Cardiac muscle cell (in vitro differentiated cells and primary cell): ENCODE results near the gene C3orf20. TPM values are rescaled to one million over a fixed set of nuclear protein-coding genes. Genes with fewer than 3 reads are reported as not detected.
A peak's percentile ranks its signal among the peaks of the same experiment; 100 is the strongest.

Experiments
- DNase-seq, 2 donors: peaks; one replicate each; pipeline versions ENCODE4 v3.0.0 to v3.0.0-alpha.2; 2010 to 2017; ENCODE audit warnings: low read depth in 1 of 2, low spot score in 1 of 2
- H3K27ac ChIP-seq: fragments of 200-600 bp; sonication (generic); 2 replicates; pipeline ENCODE4 v1.5.1; 2016
- H3K27me3 ChIP-seq: fragments of 200-600 bp; sonication (generic); 2 replicates; pipeline ENCODE4 v1.6.0; 2016; ENCODE audit warnings: control low read depth
- H3K36me3 ChIP-seq: fragments of 200-600 bp; sonication (generic); 2 replicates; pipeline ENCODE4 v1.5.1; 2016; ENCODE audit warnings: control low read depth
- H3K4me1 ChIP-seq: fragments of 200-600 bp; sonication (generic); 2 replicates; pipeline ENCODE4 v1.8.1; 2017; ENCODE audit warnings: low read depth, mild to moderate bottlenecking, mixed run types
- H3K4me3 ChIP-seq: fragments of 200-600 bp; sonication (generic); 2 replicates; pipeline ENCODE4 v1.5.1; 2016; ENCODE audit warnings: mild to moderate bottlenecking
- H3K9me3 ChIP-seq: fragments of 200-600 bp; sonication (generic); 2 replicates; pipeline ENCODE4 v1.5.1; 2017; ENCODE audit warnings: low read depth, mild to moderate bottlenecking, control low read depth
- polyA plus RNA-seq: library from polyadenylated mRNA; unstranded; fragments of >200 nt; fragmentation: Nextera tagmentation; extraction: Ambion mirVana; gene quantifications from 2 replicates; pipeline ENCODE4 v1.2.1, GENCODE V29; 2016
- total RNA-seq: library from RNA; depleted of rRNA; stranded (reverse); fragments of >200 nt; gene quantifications from 2 replicates; pipeline ENCODE4 v1.2.3, GENCODE V29; 2016
- TF ChIP-seq, protein P1 (sequence below): IDR thresholded peaks from 2 replicates; pipeline ENCODE4 v1.5.1; 2012; ENCODE audit warnings: low read depth, mild to moderate bottlenecking, low read length

C3orf20 gene
- total and polyA plus RNA-seq, 2 experiments from 2014 or later: 0.21 TPM; not detected in 1

DNA sequence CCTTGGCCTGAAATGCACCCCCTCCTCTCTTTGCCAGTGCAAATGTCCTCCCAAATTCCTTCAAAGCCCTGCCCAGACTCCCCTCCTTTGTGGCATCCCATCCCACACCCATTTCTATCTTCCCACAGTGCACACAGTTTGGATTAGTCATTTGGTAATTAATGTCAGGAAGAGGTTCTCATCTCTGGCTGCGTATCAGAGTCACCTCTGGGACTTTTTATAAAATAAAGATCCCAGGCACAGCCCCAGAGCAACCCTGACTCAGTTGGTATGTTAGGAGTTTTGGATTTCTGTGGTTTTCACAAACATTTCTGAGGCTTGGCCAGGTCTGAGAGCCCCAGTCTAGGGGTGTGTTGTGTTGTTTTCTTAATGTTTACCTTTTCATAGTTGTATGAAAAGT lies 41.6 kb downstream of the C3orf20 start:
- no peak for DNase-seq

DNA sequence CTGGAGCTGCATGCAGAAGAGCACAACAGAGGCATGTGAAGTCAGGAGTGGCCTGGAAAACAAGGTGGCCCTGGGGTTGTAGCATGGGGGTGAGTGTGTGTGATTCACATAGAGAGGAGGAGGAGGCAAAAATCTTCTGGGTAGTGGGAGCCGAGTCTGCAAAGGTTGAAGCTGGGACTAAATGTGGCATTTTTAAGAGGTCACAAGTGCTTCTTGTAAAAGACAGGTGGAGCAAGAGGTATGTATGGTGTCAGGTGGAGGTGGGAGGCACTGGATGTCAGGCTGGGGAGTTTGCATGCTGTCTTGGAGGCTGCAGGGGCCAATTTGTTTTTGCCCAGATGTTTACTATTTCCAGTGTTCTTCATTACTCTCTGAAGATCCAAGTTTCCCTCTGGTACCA lies 42.4 kb downstream of the C3orf20 start:
- no peak for DNase-seq
- TF ChIP-seq, protein P1, sequence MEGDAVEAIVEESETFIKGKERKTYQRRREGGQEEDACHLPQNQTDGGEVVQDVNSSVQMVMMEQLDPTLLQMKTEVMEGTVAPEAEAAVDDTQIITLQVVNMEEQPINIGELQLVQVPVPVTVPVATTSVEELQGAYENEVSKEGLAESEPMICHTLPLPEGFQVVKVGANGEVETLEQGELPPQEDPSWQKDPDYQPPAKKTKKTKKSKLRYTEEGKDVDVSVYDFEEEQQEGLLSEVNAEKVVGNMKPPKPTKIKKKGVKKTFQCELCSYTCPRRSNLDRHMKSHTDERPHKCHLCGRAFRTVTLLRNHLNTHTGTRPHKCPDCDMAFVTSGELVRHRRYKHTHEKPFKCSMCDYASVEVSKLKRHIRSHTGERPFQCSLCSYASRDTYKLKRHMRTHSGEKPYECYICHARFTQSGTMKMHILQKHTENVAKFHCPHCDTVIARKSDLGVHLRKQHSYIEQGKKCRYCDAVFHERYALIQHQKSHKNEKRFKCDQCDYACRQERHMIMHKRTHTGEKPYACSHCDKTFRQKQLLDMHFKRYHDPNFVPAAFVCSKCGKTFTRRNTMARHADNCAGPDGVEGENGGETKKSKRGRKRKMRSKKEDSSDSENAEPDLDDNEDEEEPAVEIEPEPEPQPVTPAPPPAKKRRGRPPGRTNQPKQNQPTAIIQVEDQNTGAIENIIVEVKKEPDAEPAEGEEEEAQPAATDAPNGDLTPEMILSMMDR: no peak
- Histone ChIP-seq H3K27ac (no peak overlapping the region), H3K9me3 (no peaks in the 10 kb centered on the region), H3K36me3 (no peaks in the 10 kb centered on the region), H3K27me3 (no peaks in the 10 kb centered on the region), H3K4me3 (no peak overlapping the region), H3K4me1 (no peaks in the 10 kb centered on the region)

More for the DNA sequence above, 41.6 kb downstream of the C3orf20 start:
- H3K36me3 ChIP-seq: no peaks in the 10 kb centered on the region
- H3K4me1 ChIP-seq: no peaks in the 10 kb centered on the region
- TF ChIP-seq, protein P1: no peak
- H3K9me3 ChIP-seq: no peaks in the 10 kb centered on the region
- no peaks in the 10 kb centered on the region for H3K27me3 ChIP-seq
- H3K27ac ChIP-seq: no peak overlapping the region
- no peak overlapping the region for H3K4me3 ChIP-seq

DNA sequence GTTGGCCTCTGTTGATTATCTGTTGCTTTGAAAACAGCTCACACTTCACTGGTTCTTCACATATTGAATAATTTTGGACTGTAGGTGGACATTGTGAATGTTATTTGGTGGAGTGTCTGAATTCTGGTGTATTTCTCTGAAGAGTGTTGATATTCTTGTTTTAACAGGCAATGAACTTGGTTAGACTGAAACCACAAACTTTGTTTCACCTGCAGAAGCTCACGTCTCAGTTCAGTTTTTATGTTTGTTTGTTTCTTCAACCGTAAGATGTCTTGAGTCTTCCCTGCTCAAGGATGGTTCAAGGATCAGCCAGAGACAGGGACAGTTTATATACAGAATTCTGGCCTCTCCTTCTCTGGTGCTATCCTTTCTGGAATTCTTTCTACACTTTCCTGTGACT lies 43.6 kb downstream of the C3orf20 start:
- Histone ChIP-seq H3K27me3 (no peaks in the 10 kb centered on the region), H3K36me3 (no peaks in the 10 kb centered on the region), H3K4me3 (no peak overlapping the region), H3K9me3 (no peaks in the 10 kb centered on the region), H3K4me1 (no peaks in the 10 kb centered on the region), H3K27ac (no peak overlapping the region)
- TF ChIP-seq, protein P1: no peak
- no peak for DNase-seq

DNA sequence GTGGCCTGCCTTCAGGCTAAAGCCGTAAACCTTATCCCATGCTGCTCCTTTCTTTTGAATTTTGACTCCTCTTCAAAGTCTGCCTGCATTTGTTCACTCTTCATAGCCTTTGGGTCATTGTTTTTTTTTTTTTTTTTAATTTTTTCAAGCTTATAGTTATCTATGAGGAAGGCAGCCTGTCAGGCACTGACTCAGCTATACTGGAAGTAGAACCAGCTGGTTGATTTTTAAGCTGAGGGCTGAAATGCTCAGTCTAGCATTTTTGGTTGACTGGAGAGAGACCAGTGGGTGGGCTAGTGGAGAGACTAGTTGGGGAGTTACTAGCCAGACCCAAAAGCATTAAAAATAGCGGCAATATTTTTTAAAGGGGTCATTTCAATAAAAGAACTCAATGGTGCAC lies 44.1 kb downstream of the C3orf20 start:
- Histone ChIP-seq H3K4me1 (no peaks in the 10 kb centered on the region), H3K4me3 (no peak overlapping the region), H3K36me3 (no peaks in the 10 kb centered on the region), H3K27me3 (no peaks in the 10 kb centered on the region), H3K9me3 (no peaks in the 10 kb centered on the region), H3K27ac (no peak overlapping the region)
- TF ChIP-seq, protein P1: no peak
- peak in 1 of 2 donors; percentile 55 for DNase-seq

DNA sequence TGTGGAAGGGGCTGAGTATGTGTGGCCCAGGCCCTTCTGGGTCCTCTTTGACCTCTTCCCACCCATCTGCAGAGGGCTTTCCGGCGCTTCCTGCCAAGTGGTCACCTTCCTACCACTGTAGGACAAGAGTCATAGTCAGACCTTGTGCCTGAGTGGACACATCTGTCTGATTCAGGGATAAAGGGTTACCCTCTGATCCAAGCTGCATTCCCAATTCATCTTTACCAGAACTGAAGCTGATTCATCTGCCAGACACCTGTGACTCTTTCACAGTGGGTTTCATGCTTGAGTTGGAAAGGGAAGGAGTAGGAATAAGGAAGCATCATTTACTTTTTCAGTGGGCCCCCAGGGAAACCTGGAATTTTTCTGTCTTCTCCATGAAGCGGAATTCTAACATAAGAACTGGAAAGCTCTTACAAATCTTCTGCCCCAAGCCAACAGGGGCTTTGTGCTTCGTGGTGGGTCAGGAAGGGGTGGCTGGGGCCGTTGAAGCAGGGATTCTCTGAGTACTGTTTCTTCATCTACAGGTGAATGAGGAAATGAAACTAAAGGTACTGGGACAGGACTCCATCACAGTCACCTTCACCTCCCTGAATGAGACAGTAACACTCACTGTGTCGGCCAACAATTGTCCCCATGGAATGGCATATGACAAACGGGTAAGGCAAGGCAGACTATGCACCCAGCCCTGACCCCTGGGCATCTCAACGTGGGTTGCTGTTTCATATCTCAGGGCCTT lies 46.4 kb downstream of the C3orf20 start:
- Histone ChIP-seq H3K27me3 (no peaks in the 10 kb centered on the region), H3K9me3 (no peaks in the 10 kb centered on the region), H3K27ac (no peak overlapping the region), H3K36me3 (no peaks in the 10 kb centered on the region), H3K4me1 (no peaks in the 10 kb centered on the region), H3K4me3 (no peak overlapping the region)
- TF ChIP-seq, protein P1: no peak
- no peak for DNase-seq
